Stimulated activated CD8-positive, alpha-beta memory T cell treated with anti-CD3 and anti-CD28 coated beads, Interleukin-7, amount 100 ng/mL, for 1 hour (primary cell): ENCODE results near the gene STEAP3.

Experiments
- DNase-seq, 2 donors: peaks; one replicate each; pipeline ENCODE4 v3.0.0-alpha.2; 2020; ENCODE audit warnings: low read depth in 2 of 2

Gene STEAP3

DNA sequence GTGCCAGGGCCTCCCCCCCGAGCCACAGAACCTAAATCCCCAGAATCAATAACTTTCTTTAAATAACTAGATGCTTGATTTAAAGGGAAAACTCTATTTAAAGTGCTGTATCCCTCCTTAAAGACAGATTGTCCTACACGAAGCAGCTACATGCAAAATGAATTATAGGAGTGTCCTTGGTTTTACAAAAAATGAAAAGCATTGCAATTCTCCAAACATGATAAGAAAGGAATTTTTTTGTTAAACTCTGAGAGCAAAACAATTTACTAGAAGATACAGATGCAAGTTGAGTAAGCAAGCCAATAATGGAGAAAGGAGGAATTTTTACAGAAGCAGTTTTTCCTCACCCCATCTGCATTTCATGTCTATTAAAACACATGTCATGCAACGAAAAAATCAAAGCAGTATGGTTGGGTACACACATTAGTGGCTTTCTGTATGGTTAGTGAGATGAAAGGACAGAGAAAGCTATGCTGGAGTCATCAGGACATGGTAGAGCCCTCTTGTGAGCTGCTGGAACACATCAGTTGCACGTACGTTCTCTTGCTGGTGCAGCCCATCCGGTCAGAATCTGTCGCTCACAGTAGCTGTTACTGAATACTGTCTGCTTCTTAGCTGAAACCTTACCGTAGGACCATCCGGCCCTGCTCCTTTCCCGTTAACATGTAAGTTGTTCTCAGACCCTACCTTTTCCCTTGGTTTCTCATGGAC is 25.9 kb upstream of the STEAP3 start:
- DNase-seq, result no peak

DNA sequence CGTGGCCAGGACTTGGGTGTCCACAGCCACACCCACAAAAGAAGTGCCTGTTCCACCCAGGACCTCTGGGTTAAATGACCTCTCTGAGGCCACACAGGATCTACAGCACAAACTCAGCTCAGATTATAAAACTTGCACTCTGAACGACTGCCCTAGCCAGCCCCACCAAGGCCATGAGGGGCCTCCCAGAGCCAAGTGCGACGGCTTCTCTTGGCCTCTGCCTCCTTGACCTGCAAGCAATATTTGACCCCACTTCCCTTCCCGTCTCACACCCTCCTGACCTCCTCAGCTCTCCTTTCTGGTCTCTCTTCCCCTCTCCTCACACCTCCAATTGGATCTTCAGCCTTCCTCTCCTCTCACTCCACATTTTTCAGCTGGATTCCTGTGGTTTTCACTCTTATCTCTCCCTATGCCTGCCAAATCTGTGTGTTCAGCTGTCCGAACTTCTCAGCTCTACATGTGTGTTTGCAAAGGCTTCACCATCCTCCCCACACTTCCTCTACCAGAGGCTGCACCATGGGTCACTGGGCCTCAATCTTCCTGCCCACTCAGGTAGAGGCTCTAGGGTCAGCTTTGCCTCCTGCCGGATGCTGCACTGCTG is 25.3 kb upstream of the STEAP3 start:
- no peak for DNase-seq

DNA sequence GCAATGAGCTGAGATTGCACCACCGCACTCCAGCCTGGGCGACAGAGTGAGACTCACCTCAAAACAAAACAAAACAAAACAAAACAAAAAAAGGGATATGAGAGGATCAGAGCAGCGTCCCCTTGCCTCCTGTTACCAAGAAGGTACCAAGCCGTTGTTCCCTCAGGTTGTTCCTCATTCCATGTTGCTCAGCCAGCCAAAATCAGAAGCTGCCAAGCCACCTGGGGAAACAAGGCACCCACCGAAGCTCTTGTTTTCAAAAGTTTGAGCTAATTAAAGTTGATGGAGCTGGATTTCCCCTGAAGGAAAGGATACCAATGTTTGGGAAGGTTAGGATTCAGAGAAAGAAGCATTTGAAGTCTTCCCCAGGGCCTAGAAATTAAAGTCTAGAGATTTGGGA is 21.8 kb upstream of the STEAP3 start:
- no peak for DNase-seq

DNA sequence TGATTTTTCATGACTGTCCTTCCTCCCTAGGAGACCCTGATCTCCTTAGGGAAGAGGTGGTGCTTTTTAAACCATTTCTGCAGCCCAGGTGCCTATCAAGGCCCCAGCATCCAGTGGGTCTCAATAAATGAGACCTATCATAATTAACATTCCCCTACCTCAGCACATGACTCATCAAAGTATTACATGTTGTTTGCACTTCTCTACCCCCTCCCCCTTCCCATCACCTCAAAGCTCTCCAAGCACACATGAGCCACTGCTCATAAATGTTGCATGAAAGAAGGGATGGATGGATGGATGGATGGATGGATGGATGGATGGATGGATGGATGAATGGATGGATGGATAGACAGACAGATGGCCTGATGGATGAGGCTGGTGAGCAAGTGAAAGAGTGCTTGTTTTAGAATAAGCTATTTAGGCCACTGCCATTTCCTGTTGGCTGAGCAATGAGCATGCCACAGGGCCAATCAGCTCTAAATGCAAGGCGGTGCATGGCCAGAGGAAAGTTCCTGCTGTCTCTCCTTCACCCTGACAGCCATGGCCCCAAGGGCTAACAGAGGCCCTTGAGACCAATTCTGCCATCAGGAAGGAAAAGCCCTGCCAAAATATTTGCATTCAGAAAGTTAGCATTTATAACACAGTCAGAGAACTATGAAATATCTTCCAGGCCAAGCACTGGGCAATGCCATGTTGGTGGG is 20.9 kb upstream of the STEAP3 start:
- no peak for DNase-seq

GRCh38 chr2:119204525-119204924 is 19.1 kb upstream of the STEAP3 start:
- no peak for DNase-seq

- DNase-seq, result no peak
Measured at GRCh38 chr2:119205001-119205706, 18.5 kb upstream of the STEAP3 start.

- DNase-seq, result no peak
Measured at GRCh38 chr2:119206201-119206600, 17.4 kb upstream of the STEAP3 start.

DNA sequence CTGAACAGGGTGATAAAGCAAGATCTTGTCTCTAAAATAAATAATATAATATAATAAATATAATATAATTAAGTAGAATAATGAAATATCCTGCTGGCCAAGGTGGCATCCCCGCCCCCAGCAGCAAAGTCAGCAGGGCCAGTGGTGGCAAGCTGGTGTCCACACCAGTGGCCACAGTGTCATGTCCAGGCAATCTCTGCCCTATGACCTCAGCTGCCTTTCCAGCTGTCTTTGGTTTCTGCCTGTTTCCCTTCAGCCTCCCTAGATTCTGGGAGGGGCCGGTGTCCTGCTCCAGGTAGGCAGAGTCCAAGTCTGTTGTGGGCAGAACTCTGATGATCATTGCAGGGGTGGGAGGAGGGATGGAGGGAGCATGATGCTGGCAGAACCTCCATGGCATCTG is 16.2 kb upstream of the STEAP3 start:
- no peak for DNase-seq

GRCh38 chr2:119208791-119209203 is 14.8 kb upstream of the STEAP3 start:
- DNase-seq, result no peak

GRCh38 chr2:119212139-119212800 is 11.4 kb upstream of the STEAP3 start:
- DNase-seq, result no peak

GRCh38 chr2:119214453-119215037 is 9.1 kb upstream of the STEAP3 start:
- no peak for DNase-seq

DNA sequence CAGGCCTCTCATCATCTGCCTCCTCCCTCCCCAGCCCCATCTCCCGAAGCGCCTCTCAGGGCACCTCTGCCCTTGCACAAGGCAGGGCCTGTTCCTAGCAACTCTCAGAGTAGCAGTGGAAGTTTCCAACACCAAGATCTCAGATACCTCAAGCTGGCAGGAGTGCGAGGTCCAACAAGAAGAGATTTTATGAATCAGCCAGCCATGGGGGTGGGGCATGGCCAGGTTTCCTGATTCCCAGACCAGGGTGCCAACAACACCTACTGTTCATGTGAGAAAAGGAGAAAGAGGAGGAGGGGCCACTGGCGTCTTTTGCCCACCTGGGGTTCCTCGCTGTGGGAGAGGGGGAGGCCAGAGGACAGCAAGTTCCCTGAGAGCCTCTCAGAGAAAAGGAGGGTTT is 6.6 kb upstream of the STEAP3 start:
- no peak for DNase-seq

- DNase-seq, result no peak
Measured at GRCh38 chr2:119218478-119219064, 5.1 kb upstream of the STEAP3 start.

GRCh38 chr2:119219873-119220272 is 3.8 kb upstream of the STEAP3 start:
- no peak for DNase-seq

GRCh38 chr2:119220720-119221301 is 2.8 kb upstream of the STEAP3 start:
- DNase-seq, result no peak

DNA sequence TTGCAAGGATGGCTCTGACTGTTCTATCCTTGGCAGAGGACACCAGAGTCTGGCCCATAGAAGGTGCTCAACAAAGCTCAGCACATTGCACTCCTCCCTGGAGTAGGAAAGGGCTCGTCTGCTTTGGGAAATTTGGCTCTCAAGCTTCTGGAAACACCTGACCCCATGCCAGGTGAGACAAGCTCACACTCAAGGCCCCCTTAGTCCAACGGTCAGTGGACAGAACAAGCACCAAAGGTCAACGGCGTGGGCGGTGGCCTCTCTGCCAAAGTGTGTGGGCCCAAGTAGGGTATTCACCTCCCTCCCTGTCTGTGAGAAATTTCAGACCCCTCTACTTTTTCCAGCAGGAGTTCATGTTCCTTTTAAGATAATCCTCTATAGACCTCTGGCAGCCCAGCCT is 2.0 kb upstream of the STEAP3 start:
- no peak for DNase-seq

GRCh38 chr2:119222213-119222612 is 1.4 kb upstream of the STEAP3 start:
- DNase-seq, result no peak

GRCh38 chr2:119222863-119223520 is 642 bp upstream of the STEAP3 start:
- DNase-seq, result no peak

GRCh38 chr2:119224391-119225104 is 914 bp downstream of the STEAP3 start:
- DNase-seq, result no peak
